Tibial nerve (tissue), 4 donors: ENCODE results near the gene NMNAT3. TPM values are rescaled to one million over a fixed set of nuclear protein-coding genes. Genes with fewer than 3 reads are reported as not detected.

Experiments
- DNase-seq, 2 donors: peaks; one replicate each; pipeline ENCODE4 v3.0.0-alpha.2; 2019; ENCODE audit warnings: low spot score in 2 of 2
- H3K27ac ChIP-seq, 4 donors: fragments of 200-600 bp; sonication (generic) in 3 of 4; one replicate each; pipeline ENCODE4 v1.5.1; 2017 to 2019; ENCODE audit warnings: mild to moderate bottlenecking in 1 of 4
- H3K27me3 ChIP-seq, 2 donors: fragments of 200-600 bp; sonication (generic) in 1 of 2; one replicate each; pipeline versions ENCODE4 v1.5.1 to v1.6.0; 2017 to 2019
- H3K36me3 ChIP-seq, 3 donors: fragments of 200-600 bp; sonication (generic); one replicate each; pipeline ENCODE4 v1.5.1; 2018 to 2019
- H3K4me1 ChIP-seq, 4 donors: fragments of 200-600 bp; sonication (generic) in 3 of 4; one replicate each; pipeline ENCODE4 v1.5.1; 2017 to 2019
- H3K4me3 ChIP-seq, 4 donors: fragments of 200-600 bp; sonication (generic) in 3 of 4; one replicate each; pipeline ENCODE4 v1.5.1; 2017 to 2019; ENCODE audit warnings: mild to moderate bottlenecking in 1 of 4, moderate library complexity in 1 of 4
- H3K9me3 ChIP-seq, 4 donors: fragments of 200-600 bp; sonication (generic) in 3 of 4; one replicate each; pipeline ENCODE4 v1.5.1; 2017 to 2019
- CTCF ChIP-seq, 5 experiments: fragments of 200-600 bp in 3 of 5; fragments of 450-650 bp in 2 of 5; sonication (generic) in 3 of 5; IDR thresholded peaks; one replicate each; pipeline ENCODE4 v1.5.1; 2016 to 2019; ENCODE audit warnings: antibody characterized with exemption in 5 of 5, mild to moderate bottlenecking in 3 of 5, moderate library complexity in 2 of 5
- EP300 ChIP-seq, 2 donors: sonication (generic); formaldehyde crosslinking; IDR thresholded peaks; one replicate each; pipeline ENCODE4 v1.6.1; 2017; ENCODE audit warnings: antibody characterized with exemption in 2 of 2, mild to moderate bottlenecking in 1 of 2
- POLR2A ChIP-seq, 2 donors: fragments of 450-650 bp; IDR thresholded peaks; one replicate each; pipeline ENCODE4 v1.6.1; 2017; ENCODE audit warnings: antibody characterized with exemption in 2 of 2, mild to moderate bottlenecking in 2 of 2, moderate library complexity in 2 of 2
- WGBS, 2 donors: methylation state at CpG; one replicate each; pipeline ENCODE4 v1.1.5; 2018; 5-methylcytosine and 5-hydroxymethylcytosine counted together
- small RNA-seq: library from RNA; depleted of rRNA; stranded (forward); fragments of <200 nt; gene quantifications from one replicate; pipeline ENCODE3, GENCODE V24; 2016
- total RNA-seq, 4 donors: library from RNA; depleted of rRNA; stranded (reverse); fragments of >200 nt; gene quantifications; one replicate each; pipeline ENCODE4 v1.1.0, GENCODE V29; 2016

Gene NMNAT3
- total RNA-seq, 4 donors from 2014 or later, result 11.0 to 19.4 (median 12.1) TPM

- Histone ChIP-seq H3K27ac (no peak overlapping the region), H3K9me3 (no peaks in the 10 kb centered on the region), H3K4me1 (no peaks in the 10 kb centered on the region), H3K27me3 (no peaks in the 10 kb centered on the region), H3K36me3 (no peaks in the 10 kb centered on the region), H3K4me3 (no peak overlapping the region)
- 76 to 77% methylated on average over 5 of the region's 5 CpGs for WGBS, 2 donors
- no peak for DNase-seq
- no peak for TF ChIP-seq EP300 (IDR thresholded peaks at IDR 0.05)
- TF ChIP-seq CTCF (IDR thresholded peaks at IDR 0.05), result no peak
- TF ChIP-seq POLR2A (IDR thresholded peaks at IDR 0.05), result no peak
Observed at GRCh38 chr3:139517321-139518065, 160.3 kb downstream of the NMNAT3 start.

GRCh38 chr3:139514741-139515140 is 163.0 kb downstream of the NMNAT3 start:
- TF ChIP-seq CTCF (IDR thresholded peaks at IDR 0.05), result no peak
- TF ChIP-seq POLR2A (IDR thresholded peaks at IDR 0.05), result no peak
- TF ChIP-seq EP300 (IDR thresholded peaks at IDR 0.05), result no peak
- 88 to 96% methylated on average over 4 of the region's 4 CpGs for WGBS, 2 donors

More at GRCh38 chr3:139514741-139515140, 163.0 kb downstream of the NMNAT3 start:
- DNase-seq, result no peak
- H3K4me3 ChIP-seq, result no peak overlapping the region
- no peak overlapping the region for H3K27ac ChIP-seq
- no peaks in the 10 kb centered on the region for H3K36me3 ChIP-seq
- H3K27me3 ChIP-seq, result no peaks in the 10 kb centered on the region
- no peaks in the 10 kb centered on the region for H3K4me1 ChIP-seq
- no peaks in the 10 kb centered on the region for H3K9me3 ChIP-seq

Small RNAs within 50 kb of the gene (small RNA-seq; reads per million reads assigned to genes)
- not detected for gene RN7SL724P

Other genes with a start within 250 kb of the NMNAT3 start
- not detected for gene RBP2, start 201.5 kb downstream of the NMNAT3 start, total RNA-seq
- gene RBP1, start 138.2 kb downstream of the NMNAT3 start, total RNA-seq, result 1 to 10 TPM; 3.3 to 5.9 (median 4.8) TPM